Adipose tissue (tissue), 3 donors: ENCODE data around the gene PTPRA. TPM values are rescaled to one million over a fixed set of nuclear protein-coding genes. Genes with fewer than 3 reads are reported as not detected.
"Not testable (repeated sequence)": the region's sequence is repeated elsewhere in the genome, so short reads cannot be mapped to it uniquely, and the experiment has no call there.

Experiments used
- H3K27ac ChIP-seq: one replicate; pipeline ENCODE4 v1.5.1; 2013; ENCODE audit warnings: low read depth, low read length
- WGBS, 3 donors: extraction: QIAGEN DNeasy Blood & Tissue Kit; methylation state at CpG; one replicate each; pipeline ENCODE4 v1.1.7; 2013; 5-methylcytosine and 5-hydroxymethylcytosine counted together
- polyA plus RNA-seq, 3 donors: library from polyadenylated mRNA; stranded (reverse); fragments of 200-250 nt; gene quantifications; one replicate each; pipeline ENCODE4 v1.2.3, GENCODE V29; 2013
- donor health status: healthy with polysubstance abuse.
- donor health status: Bipolar disorder and iron deficiency.
- donor health status: healthy.

PTPRA gene
- polyA plus RNA-seq, 3 donors, result 15.7 to 31.1 (median 30.8) TPM

- H3K27ac ChIP-seq, result no peak overlapping the region
- WGBS, 3 donors, result 81 to 90% (median 90%) methylated on average over 3 of the region's 3 CpGs
Observed at GRCh38 chr20:3014662-3015061, 141.4 kb downstream of the PTPRA start.

DNA sequence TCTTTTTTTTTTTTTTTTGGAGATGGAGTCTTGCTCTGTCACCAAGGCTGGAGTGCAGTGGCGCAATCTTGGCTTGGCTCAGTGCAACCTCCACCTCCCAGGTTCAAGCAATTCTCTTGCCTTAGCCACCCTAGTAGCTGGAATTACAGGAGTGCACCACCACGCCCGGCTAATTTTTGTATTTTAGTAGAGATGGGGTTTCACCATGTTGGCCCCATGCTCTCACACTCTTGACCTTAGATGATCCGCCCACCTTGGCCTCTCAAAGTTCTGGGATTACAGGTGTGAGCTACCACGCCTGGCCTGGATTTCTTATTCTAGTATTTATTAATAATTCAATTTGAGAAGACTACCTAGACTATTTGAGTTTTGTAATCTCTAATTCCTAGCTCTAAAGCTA is 142.0 kb downstream of the PTPRA start:
- not testable (repeated sequence) for H3K27ac ChIP-seq
- WGBS, 3 donors, result 93 to 95% (median 95%) methylated on average over 5 of the region's 5 CpGs

DNA sequence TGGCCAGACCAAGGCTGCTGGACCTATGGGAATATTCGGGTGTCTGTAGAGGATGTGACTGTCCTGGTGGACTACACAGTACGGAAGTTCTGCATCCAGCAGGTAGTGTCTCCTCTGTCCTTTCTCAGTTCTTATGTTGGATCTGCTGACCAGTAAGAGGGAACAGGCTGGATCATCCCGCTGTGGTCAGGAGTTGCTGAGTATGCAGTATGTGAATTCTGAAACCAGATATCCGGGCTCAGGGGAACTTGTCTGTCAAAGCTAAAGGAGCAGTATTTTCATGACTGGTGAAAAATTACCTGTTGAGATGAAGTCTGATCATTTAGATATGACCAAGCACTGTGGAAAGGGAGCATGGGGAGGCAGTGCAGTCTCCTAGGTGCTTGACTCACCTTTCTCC is 148.0 kb downstream of the PTPRA start:
- 89 to 94% (median 90%) methylated on average over 4 of the region's 4 CpGs for WGBS, 3 donors
- no peak overlapping the region for H3K27ac ChIP-seq

GRCh38 chr20:3021777-3022176 is 148.5 kb downstream of the PTPRA start:
- WGBS, 3 donors, result 93 to 98% (median 97%) methylated on average over 5 of the region's 5 CpGs
- H3K27ac ChIP-seq, result no peak overlapping the region

DNA sequence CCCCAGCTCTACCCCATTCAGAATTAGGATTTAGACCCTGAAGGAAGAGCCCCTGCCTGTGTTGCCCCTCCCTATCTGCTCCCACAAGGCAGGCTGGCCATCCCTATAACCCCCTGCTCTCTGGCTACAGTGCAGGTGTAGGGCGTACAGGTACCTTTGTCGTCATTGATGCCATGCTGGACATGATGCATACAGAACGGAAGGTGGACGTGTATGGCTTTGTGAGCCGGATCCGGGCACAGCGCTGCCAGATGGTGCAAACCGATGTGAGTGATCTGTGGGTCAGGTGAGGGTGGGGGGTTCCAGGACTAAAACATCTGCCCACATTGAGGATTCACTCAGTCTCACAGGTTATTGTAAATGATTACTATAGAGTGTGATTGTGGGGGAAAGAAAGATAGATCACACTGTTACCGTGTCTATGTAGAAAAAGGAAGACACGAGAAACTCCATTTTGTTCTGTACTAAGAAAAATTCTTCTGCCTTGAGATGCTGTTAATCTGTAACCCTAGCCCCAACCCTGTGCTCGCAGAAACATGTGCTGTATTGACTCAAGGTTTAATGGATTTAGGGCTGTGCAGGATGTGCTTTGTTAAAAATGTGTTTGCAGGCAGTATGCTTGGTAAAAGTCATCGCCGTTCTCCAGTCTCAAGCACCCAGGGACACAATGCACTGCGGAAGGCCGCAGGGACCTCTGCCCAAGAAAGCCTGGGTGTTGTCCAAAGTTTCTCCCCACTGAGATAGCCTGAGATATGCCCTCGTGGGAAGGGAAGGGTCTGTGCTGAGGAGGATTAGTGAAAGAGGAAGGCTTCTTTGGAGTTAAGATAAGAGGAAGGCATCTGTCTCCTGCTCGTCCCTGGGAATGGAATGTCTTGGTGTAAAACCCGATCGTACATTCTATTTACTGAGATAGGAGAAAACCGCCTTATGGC is 149.5 kb downstream of the PTPRA start:
- WGBS, 3 donors, result 74 to 86% (median 84%) methylated on average over 20 of the region's 20 CpGs
- not testable (repeated sequence) for H3K27ac ChIP-seq

DNA sequence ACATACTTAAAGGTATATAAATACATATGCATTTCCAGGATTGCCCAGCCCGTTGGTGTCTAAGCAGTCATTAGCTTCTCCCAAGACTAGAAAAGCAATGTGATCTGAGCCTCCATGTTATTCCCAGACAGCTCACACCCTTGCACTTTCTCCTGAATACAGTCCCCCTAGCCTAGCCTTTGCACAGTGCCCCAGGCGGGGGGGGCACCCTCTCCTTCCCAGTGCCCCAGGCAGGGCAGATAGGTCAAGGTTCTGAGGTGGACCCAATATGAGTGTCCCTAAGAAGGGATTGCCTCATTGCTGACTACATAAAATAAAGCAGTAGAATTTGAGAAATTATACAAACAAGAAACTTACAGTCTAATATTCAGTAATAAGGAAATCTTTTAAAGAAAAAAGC is 154.7 kb downstream of the PTPRA start:
- H3K27ac ChIP-seq, result no peak overlapping the region
- 78 to 90% (median 81%) methylated on average over 2 of the region's 2 CpGs for WGBS, 3 donors

DNA sequence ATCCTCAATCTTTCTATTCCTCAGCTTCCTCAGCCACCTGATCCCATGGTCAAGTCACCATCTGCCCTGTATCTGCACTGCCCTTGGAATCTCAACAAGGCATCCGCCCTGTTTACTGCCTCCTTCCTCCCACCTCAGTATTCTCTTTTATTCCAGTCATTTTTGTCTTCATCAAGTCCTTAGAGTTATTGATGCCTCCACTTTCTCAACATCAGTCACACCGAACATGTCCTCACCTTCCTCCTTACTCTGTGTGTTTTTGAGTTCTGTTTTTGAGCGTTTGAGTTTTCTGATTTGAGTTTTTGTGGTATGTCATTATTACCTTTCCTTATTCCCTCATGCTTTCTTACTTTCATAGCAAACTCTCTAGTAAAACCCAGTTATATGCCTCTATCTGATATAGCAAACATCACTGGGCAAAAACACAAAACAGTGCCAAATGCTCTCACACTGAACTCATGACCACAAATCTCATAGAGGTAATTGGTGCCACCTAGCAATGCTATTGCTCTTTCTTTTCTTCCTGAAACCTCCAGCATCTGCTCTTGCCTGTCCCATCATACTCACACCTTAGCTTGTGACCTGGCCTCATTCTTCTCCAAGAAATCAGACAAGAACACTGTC is 158.4 kb downstream of the PTPRA start:
- 91 to 97% (median 92%) methylated on average over 3 of the region's 3 CpGs for WGBS, 3 donors
- H3K27ac ChIP-seq, result no peak overlapping the region

GRCh38 chr20:3032624-3033023 is 159.3 kb downstream of the PTPRA start:
- H3K27ac ChIP-seq, result no peak overlapping the region
- WGBS, 3 donors, result 76 to 94% (median 86%) methylated on average over 7 to 8 of the region's 8 CpGs

DNA sequence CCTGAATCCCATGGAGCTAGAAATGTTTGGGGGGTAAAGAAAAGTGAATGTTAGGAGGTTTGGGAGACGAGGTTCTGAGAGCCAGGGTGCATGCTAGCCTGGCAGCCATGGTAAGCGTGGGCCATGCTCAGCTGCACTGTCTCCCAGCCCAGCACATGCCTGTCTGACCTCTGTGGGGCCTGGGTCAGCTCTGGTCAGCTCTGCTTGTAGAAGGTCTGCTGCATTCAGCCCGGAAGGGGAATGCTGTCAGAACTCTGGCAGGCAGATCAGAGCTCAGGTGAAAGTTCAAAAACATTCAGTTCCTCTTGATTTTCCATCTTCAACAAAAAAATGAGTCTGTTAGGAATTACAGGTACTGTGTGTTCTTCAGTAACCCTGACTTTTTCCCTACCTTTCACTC is 164.4 kb downstream of the PTPRA start:
- 86 to 93% (median 86%) methylated on average over 3 of the region's 3 CpGs for WGBS, 3 donors
- no peak overlapping the region for H3K27ac ChIP-seq

- H3K27ac ChIP-seq, result no peak overlapping the region
- WGBS, 3 donors, result 87 to 95% (median 88%) methylated on average over 5 of the region's 5 CpGs
Observed at GRCh38 chr20:3038454-3038853, 165.2 kb downstream of the PTPRA start.

GRCh38 chr20:3039426-3039825 is 166.1 kb downstream of the PTPRA start:
- WGBS, 3 donors, result 76 to 94% (median 79%) methylated on average over 4 of the region's 4 CpGs
- no peak overlapping the region for H3K27ac ChIP-seq

GRCh38 chr20:3040086-3040485 is 166.8 kb downstream of the PTPRA start:
- no peak overlapping the region for H3K27ac ChIP-seq
- WGBS, 3 donors, result 89 to 93% (median 90%) methylated on average over 8 of the region's 8 CpGs

DNA sequence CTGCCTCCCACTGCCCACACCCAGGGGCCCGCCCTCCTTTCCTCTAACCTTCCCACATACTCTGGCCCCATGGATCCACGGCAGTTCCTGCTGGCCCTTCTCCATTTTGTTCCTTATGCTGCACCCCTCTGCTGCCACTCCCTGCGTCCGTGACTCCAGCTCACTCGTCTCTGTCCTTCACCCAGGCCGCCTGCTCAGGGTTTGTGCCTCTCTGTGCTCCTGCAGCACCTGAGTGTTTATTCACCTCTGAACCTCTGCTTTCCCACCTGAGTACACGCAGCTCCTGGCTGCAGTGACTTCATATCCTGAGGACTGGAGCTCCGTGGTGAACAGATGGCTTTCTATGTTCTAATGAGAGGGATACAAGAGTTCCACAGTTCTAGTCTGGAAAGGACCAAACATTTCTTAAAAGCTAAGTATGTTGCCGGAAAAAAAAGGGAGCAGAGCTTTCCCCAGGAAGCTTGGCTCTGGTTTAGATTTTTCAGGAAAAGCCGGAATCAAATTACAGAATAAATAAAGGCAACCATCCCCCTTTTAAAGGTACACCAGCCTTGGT is 168.7 kb downstream of the PTPRA start:
- no peak overlapping the region for H3K27ac ChIP-seq
- WGBS, 3 donors, result 21 to 53% (median 45%) methylated on average over 10 of the region's 10 CpGs

DNA sequence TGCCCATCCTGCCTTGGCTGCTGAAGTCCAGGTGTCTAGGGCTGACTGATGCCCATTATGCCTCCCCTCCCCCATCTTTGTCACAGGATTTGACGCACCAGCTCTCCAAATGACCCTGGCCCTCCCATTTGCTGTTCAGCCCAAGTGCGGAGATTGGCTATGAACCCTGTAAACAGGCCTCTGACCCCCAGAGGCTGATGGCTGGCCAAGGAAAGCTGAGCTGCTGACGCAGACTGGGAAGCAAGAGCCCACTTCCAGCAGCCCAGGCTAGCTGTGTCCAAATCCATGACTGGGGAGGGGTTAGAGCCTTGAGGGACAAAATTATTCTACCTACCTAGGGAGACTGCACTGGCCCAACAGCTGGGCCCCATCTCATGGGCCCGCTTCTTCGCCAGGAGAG is 169.3 kb downstream of the PTPRA start:
- H3K27ac ChIP-seq, result no peak overlapping the region
- 72 to 85% (median 79%) methylated on average over 5 of the region's 5 CpGs for WGBS, 3 donors

DNA sequence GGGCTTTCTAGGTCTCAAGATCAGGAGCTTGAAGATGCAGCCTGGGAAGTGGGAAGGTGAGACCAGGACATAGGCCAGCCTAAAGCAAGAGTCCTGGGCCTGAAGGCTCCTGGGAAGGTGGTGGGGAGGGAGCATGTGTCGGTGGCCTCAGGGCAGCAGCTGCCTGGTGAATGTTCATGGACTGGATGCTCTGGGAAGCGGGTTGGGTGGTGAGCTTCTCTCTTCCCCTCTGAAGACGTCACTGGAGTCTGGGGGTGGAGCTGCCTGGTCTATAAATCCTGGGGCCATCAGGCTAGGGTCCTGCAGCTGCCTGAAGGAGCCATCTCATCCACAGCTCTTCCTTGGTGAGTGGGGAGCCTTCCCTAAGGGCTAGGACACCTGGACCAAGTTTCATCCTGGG is 170.0 kb downstream of the PTPRA start, which contains the start of gene GNRH2:
Gene GNRH2 (plus strand): TSS at position 301 of the 400 bp plus-strand sequence. CDS start 793 bp downstream, outside the sequence.
- H3K27ac ChIP-seq, result no peak within 1 kb of the TSS
- WGBS, 3 donors, result 74 to 87% (median 79%) methylated on average over 2 to 3 of the region's 3 CpGs

DNA sequence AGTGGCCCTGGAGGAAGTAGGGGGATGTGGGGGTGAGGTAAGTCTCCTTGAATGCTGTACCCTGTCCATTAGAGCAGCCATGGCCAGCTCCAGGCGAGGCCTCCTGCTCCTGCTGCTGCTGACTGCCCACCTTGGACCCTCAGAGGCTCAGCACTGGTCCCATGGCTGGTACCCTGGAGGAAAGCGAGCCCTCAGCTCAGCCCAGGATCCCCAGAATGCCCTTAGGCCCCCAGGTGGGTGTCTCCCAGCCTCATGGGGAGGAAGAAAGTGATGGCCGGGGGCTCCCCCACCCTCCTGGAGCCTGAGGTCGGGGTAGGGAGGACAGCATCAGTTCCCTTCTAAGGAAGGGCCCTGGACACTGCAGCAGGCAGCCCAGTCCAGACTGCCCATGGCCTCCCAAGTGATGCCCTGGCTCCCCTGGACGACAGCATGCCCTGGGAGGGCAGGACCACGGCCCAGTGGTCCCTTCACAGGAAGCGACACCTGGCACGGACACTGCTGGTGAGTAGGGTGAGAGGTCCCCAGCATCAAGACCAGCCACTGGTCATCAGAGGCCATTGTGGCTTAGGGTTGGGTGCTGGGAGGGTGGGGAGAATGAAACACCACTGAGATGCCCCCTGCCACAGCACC is 171.2 kb downstream of the PTPRA start:
- WGBS, 3 donors, result 92 to 99% (median 96%) methylated on average over 8 of the region's 8 CpGs
- no peak overlapping the region for H3K27ac ChIP-seq

GRCh38 chr20:3045042-3045815 is 171.9 kb downstream of the PTPRA start:
- peak overlapping the region; percentile 41 for H3K27ac ChIP-seq
- 1 to 3% (median 3%) methylated on average over 22 to 24 of the region's 24 CpGs for WGBS, 3 donors
